ENCODE results near the gene SKIDA1. TPM values are rescaled to one million over a fixed set of nuclear protein-coding genes. Genes with fewer than 3 reads are reported as not detected.

The SKIDA1 gene
- total RNA-seq, 2 experiments from 2014 or later = 0.11 to 0.36 TPM

DNA sequence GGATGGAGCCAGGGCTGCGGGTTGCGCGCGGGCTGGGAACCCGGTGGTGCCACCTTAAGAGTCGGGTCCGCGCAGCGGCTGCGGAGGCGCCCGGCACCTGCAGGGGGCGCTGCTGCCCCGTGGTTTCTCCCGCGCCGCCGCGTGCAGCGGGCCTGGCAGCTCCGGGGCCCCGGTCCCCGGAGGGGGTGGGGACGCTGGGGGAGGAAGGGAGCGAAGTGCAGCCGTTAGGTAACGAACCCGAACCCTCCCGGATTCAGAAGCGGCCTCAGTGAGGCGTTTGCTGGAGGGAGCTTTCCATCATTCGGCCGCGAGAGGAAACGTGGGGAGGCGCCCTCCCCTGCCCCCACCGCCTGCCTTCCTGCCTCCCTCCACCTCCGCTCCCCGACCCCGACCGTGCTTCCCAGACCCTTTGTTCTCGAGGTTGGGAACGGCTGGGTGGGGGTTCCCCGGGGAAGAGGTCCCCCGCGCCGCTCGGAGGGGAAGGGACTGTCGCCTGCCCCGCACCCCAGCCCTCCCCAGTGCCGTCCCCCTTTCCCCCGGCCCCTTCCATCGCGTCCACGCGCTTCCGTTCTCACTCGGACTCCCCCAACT is 29.6 kb downstream of the SKIDA1 start:
- H3K27me3 Mint-ChIP-seq = peaks cover 56% of the 10 kb centered on the region

DNA sequence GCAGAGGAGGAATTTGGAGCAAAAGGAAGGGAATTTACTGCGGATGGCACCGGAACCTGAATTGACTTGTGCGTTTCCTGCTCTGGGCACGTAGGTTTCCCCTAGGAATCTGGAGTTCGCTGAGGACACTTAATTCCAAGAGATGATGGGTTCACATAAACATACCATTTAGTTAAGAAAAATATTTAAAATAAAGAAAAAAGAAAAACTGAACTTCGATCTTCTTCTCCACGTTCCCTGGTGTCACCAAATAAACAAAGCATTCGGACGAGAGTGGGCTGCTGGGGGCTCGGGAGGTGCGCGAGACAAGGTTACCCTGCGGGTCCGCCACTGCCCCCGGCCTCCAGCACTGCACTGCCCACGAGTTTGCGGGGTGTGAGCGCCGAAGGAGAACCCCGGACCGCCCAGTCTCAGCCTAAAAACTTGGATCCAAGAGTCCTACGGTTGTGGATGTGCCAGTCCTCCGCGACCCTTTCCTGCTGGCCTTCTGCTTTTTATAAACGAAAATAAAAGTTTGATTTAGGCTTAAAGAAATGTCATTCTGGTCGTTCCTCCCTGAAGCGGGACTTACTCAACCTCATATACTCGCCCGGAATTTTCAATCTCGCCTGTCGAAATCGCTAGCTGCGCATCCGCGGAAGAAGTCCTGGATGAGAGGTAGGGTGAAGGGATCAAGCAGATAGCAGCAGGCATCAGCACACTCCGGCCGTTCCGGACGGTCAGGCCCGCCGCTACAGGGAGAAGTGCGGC is 30.3 kb downstream of the SKIDA1 start:
- Mint-ChIP-seq H3K4me3 (peak overlapping the region; percentile 78), H3K36me3 (ENCODE audit: low read depth) (no peaks in the 10 kb centered on the region), H3K4me1 (ENCODE audit: low read depth) (peaks cover 14% of the 10 kb centered on the region), H3K27ac (no peak overlapping the region), H3K27me3 (peaks cover 57% of the 10 kb centered on the region), H3K9me3 (no peaks in the 10 kb centered on the region)
- ATAC-seq (no peak), DNase-seq (no peak)
- intact Hi-C loops (cut with micrococcal nuclease) = loop anchor here (2.0 to 5.0 kb wide), 3 partner anchors 37 to 458 kb away; partner anchors contain the start of gene MLLT10
- CTCF ChIA-PET = interaction anchor here (0.8 to 5.3 kb wide), 28 partner anchors 10 to 1581 kb away, joined by 3 to 58 read pairs (median 5); partner anchors contain the start of gene SKIDA1
- POLR2A ChIA-PET = interaction anchor here (0.6 to 0.9 kb wide), 3 partner anchors 21 to 249 kb away, joined by 3 read pairs; no protein-coding TSS in a partner anchor
- TF ChIP-seq, protein P1, sequence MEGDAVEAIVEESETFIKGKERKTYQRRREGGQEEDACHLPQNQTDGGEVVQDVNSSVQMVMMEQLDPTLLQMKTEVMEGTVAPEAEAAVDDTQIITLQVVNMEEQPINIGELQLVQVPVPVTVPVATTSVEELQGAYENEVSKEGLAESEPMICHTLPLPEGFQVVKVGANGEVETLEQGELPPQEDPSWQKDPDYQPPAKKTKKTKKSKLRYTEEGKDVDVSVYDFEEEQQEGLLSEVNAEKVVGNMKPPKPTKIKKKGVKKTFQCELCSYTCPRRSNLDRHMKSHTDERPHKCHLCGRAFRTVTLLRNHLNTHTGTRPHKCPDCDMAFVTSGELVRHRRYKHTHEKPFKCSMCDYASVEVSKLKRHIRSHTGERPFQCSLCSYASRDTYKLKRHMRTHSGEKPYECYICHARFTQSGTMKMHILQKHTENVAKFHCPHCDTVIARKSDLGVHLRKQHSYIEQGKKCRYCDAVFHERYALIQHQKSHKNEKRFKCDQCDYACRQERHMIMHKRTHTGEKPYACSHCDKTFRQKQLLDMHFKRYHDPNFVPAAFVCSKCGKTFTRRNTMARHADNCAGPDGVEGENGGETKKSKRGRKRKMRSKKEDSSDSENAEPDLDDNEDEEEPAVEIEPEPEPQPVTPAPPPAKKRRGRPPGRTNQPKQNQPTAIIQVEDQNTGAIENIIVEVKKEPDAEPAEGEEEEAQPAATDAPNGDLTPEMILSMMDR (IDR thresholded peaks at IDR 0.05) = no peak

More for the DNA sequence above, 29.6 kb downstream of the SKIDA1 start:
- CTCF ChIA-PET = interaction anchor here (0.6 to 5.3 kb wide), 34 partner anchors 10 to 1581 kb away, joined by 3 to 58 read pairs (median 5); partner anchors contain the start of genes DNAJC1 and SKIDA1
- peak; percentile 84 for ATAC-seq
- POLR2A ChIA-PET = interaction anchor here (0.6 to 1.4 kb wide), 5 partner anchors 20 to 248 kb away, joined by 3 to 4 read pairs (median 3); partner anchors contain the start of gene SKIDA1
- H3K36me3 Mint-ChIP-seq (ENCODE audit: low read depth) = no peaks in the 10 kb centered on the region
- intact Hi-C loops (cut with micrococcal nuclease) = loop anchor here (2.0 to 5.0 kb wide), 3 partner anchors 36 to 457 kb away; partner anchors contain the start of gene MLLT10
- H3K4me3 Mint-ChIP-seq = peak overlapping the region; percentile 78
- no peaks in the 10 kb centered on the region for H3K9me3 Mint-ChIP-seq
- peaks cover 15% of the 10 kb centered on the region for H3K4me1 Mint-ChIP-seq (ENCODE audit: low read depth)
- H3K27ac Mint-ChIP-seq = no peak overlapping the region
- peak; percentile 86 for DNase-seq
- TF ChIP-seq, protein P1 (IDR thresholded peaks at IDR 0.05) = peak; percentile 96

DNA sequence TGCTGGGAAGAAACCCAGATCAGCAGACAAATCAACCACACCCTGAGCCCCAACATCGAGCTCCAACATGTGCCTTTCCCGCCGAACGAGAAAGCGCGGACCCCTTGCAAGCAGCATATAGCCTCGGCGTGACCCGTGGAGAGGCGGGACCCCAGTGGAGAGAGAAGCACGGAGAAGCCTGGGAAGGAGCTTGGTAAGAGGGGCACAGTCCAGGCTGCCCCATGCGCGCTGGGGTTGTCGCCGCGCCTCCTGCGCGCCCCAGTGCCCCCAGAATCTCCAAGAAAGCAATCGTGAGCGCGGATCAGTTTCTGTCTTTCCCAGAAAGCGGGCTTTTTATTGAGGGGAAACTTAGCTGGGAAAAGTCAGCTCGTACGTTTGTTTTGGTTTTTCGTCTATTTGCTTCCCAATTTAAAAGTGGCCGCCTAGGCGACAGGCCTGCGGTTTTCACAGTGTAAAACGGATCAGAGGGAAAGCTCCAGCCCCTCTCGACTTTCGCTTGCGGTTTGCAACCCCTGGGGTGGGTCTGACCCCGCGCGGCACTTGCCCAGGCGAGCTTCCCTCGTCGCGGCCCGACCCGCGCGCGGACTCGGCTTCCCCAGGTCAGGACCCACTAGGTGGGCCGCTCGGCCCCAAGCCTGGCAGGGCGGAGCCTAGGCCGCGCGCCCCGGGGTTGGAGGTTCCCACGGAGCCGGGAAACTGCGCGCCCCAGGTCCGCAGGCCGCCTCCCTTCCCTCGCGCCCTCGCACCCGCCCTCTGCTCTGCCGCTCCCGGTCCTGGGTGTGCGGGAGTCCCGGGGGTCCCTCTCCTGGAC is 31.1 kb downstream of the SKIDA1 start:
- peaks cover 14% of the 10 kb centered on the region for H3K4me1 Mint-ChIP-seq (ENCODE audit: low read depth)

DNA sequence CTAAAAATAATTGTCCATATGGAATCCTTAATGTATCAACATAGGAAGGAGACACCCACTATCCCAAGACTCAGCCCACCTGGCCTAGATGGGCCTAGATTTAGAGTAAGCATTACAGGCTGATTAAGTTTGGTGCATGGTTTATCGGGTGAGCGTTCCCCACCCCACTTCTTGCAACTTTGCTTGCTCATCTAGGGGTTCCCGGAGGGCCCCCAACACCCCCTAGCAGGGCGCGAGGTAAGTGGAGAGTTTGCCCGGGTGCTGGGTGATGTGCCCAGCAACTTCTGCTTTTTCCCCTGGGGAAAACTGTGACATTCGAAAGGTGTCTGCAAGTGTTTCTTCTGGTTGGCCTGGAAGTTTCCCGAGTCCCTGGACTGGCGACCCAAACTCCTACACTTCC is 31.7 kb downstream of the SKIDA1 start:
- POLR2A ChIA-PET = interaction anchor here (0.6 kb wide), 1 partner anchor 373 kb away, joined by 3 read pairs; no protein-coding TSS in a partner anchor
- no peak overlapping the region for H3K27ac Mint-ChIP-seq
- H3K9me3 Mint-ChIP-seq = no peaks in the 10 kb centered on the region
- H3K27me3 Mint-ChIP-seq = peaks cover 44% of the 10 kb centered on the region
- no peaks in the 10 kb centered on the region for H3K36me3 Mint-ChIP-seq (ENCODE audit: low read depth)
- H3K4me3 Mint-ChIP-seq = peak overlapping the region; percentile 65
- intact Hi-C loops (cut with micrococcal nuclease) = loop anchor here (2.0 kb wide), 1 partner anchor 459 kb away; no protein-coding TSS in a partner anchor
- CTCF ChIA-PET = interaction anchor here (0.9 to 5.3 kb wide), 4 partner anchors 8 to 531 kb away, joined by 3 to 58 read pairs (median 5); no protein-coding TSS in a partner anchor
- no peak for DNase-seq
- ATAC-seq = no peak
- H3K4me1 Mint-ChIP-seq (ENCODE audit: low read depth) = peaks cover 14% of the 10 kb centered on the region
- TF ChIP-seq, protein P1 (IDR thresholded peaks at IDR 0.05) = no peak

More for the DNA sequence above, 31.1 kb downstream of the SKIDA1 start:
- H3K36me3 Mint-ChIP-seq (ENCODE audit: low read depth) = no peaks in the 10 kb centered on the region
- H3K9me3 Mint-ChIP-seq = no peaks in the 10 kb centered on the region
- ATAC-seq (no peak), DNase-seq (peak; percentile 23)
- CTCF ChIA-PET = interaction anchor here (0.9 to 5.3 kb wide), 6 partner anchors 9 to 531 kb away, joined by 3 to 58 read pairs (median 6); no protein-coding TSS in a partner anchor
- H3K4me3 Mint-ChIP-seq = peak overlapping the region; percentile 78
- POLR2A ChIA-PET = no interaction called here
- H3K27me3 Mint-ChIP-seq = peaks cover 50% of the 10 kb centered on the region
- no peak overlapping the region for H3K27ac Mint-ChIP-seq
- TF ChIP-seq, protein P1 (IDR thresholded peaks at IDR 0.05) = no peak
- intact Hi-C loops (cut with micrococcal nuclease) = loop anchor here (2.0 to 5.0 kb wide), 3 partner anchors 38 to 458 kb away; partner anchors contain the start of gene MLLT10
